ENCODE results near the gene SAMD14.

Gene SAMD14

GRCh38 chr17:50147841-50148225 is 17.9 kb upstream of the SAMD14 start:
- DNase-seq: no peak

DNA sequence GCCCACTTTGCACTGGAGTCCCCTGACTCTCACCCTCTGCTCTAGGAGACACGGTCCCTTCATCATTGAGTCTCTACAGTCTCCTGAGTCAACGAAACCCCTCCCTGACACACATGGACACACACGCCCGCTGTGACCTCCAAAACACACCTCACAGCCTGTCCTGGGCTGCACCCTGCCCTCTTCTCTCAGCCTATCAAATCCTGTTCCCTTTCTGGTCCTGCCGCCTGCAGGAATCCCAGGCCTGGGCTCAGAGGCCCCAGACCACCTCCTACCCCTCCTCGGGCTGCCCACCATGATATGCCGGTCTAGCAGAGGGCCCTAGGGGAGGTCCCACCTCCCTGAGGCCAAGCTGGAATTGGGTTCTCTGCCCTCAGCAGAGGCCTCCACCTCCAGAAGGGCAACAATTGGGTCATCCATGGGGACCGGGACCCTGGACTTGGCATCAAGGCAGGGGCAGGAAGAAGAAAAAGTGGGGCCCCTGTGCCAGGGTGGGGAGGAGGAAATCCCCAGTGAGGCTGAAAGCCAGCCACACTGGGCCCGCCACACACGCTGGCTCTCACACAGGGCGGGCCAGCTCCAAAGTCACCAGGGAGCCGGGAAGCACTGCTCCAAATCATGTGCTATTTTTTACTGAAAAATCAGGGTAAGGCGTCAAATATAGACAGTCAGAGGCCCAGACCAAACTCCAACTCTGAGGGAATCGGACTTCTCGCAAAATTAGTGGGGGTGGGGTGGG is 17.1 kb upstream of the SAMD14 start:
- no peak for DNase-seq

GRCh38 chr17:50146230-50146926 is 16.4 kb upstream of the SAMD14 start:
- DNase-seq: no peak

DNA sequence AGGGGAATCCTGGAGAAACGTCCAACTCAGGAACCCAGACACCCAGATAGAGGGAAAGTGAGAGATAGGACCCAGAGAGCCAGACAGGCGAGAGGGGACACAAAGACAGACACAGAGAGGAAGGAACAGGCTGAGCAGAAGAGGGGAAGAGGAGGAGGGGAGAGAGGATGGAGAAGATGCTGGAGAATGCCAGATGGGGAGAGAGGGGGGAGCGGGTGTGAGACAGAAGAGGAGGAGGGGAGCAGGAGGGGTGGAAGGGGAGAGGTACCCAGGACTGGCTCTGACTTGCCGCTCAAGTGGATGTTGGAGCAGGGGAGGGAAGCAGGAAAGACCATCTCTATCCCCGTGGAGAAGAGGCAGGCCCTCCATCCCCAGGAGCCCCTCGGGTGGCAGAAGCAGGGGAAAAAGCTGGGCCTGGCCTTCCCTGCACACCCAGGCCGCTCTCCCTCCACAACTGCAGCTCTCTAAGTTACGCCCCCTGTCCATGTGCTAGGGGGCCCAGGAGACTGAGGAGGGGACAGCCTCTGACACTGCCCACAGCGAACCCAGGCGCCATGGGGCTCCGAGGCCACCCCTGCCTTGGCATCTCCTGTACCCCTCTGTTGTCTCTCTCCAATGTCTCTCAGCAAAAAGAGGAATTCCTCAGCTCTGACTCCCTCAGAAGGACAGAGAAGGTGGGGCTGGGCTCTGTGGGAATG is 15.7 kb upstream of the SAMD14 start:
- no peak for DNase-seq

DNA sequence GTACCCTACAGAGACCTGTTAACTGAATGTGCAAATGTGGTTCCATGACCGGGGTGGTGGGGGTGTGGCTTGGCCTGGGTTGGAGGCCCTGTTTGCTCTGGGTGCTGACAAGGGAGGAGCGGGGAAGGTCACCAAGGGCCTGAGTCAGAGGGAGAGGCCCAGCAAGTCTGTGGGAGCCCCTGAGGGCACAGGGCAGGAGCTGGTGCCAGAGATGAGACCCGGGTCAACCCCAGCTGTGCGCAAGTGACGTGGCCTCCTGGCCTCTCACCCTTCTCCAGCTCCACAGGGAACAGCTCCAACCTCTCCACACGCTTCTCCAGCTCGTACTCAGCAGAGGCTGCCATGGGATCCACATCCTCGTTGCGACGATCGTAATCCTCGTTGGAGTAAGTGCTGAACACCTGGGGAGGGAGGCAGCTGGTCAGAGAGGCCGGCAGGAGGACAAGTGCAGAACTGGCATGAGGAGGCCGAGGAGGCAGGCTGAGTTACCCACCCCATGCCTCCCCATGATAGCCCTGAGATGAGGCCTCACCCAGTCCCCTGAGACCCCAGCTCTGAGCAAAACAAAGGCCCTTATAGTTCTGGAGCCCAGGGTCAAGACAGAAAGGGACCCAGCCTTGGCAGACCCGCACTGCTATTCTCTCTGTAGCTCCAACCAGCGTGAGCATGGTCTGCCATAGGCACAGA is 15.0 kb upstream of the SAMD14 start:
- no peak for DNase-seq

GRCh38 chr17:50144355-50144754 is 14.4 kb upstream of the SAMD14 start:
- no peak for DNase-seq

- DNase-seq: no peak
These were observed 13.7 kb upstream of the SAMD14 start for GRCh38 chr17:50143461-50144176.

GRCh38 chr17:50141745-50142110 is 11.8 kb upstream of the SAMD14 start:
- no peak for DNase-seq

DNA sequence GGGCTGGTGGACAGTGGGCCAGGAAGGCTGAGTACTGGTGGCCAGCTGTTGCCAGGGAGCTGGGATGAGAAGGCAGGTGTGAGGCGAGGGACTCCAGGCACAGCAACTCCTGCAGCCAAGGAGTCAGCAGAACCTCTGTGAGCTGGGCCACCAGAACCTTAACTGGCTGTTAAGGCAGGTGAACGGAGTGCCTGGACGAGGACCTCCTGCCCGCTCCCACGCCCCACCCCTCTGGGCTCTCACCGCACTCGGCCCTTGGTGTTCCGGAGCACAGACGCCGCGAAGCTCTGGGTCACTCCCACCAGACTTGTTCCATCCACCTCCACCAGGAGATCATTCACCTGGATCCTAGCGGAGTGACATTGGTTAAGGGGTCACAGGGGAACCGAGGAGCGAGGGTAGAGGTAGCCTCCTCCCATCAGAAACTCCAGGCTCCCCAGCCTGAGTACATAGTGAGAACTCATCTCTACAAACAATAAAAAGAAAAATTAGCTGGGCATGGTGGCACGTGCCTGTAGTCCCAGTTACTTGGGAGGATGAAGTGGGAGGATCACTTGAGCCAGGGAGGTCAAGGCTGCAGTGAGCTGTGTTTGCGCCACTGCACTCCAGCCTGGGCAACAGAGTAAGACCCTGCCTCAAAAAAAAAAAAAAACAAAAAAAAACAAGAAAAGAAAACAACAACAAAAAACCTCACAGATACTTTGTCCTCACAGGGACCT is 11.2 kb upstream of the SAMD14 start:
- no peak for DNase-seq

DNA sequence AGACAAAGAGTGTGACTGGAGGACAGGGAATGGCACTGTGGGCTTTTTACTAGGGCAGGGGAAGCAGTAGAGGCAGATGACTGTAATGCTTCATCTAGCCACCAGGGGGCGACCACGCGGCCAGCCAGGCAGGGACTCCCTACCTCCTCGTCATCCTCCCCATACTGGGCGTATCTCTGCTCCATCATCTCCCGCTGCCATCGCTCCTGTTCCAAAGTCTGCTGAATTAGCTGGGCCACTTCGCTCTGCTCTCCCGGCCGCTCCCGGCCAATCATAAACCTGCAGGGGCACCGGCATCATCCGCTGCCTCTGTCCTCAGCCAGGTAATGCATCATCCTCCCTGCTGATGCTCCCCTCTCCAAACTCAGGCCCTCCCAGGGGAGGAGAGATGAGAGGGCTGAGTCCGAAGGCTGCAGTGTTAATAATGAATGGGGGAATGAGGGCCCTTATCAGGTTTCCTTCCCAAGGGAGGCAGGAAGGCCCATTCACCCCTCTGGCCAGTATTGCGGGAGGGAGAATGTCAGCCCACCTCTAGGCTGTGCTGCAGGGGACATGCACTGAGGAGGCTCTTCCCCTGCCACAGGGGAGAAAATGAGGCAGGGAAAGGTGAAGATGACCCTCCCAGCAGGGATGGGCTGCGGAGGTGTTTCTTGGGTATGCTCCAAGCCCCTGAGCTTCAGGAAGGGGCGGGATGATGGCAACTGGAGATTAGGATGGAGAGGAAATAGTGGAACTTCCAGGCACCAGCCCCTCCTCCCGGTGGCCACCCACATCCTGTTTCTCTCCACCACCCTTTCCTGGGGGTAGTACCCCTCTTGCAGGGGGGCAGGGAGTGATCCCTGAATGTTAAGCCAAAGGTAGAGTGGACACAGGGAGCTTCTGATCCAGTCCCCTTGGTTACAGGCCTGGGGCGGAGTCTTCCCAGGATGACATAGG is 10.3 kb upstream of the SAMD14 start:
- peak; percentile 19 for DNase-seq

- no peak for DNase-seq
These were observed 9.3 kb upstream of the SAMD14 start for GRCh38 chr17:50139185-50139783.

DNA sequence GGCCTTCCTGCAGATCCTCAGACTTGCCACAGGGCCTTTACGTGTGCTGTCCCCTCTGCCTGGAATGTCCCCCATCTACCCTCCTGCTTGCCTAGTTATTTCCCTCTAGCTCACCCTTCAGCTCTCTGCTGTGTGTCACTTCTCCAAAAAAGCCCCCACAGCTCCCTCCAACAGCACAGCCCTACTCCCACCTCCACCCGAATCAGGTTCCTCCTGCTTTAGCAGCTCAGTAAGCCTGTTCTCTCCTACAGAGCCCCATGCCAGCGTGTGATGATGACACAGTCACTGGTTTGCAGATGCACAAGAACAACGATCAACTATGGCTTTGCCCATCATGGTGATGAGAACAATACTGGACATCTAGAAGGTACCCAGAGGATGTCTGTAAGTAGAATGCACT is 7.1 kb upstream of the SAMD14 start:
- DNase-seq: no peak

DNA sequence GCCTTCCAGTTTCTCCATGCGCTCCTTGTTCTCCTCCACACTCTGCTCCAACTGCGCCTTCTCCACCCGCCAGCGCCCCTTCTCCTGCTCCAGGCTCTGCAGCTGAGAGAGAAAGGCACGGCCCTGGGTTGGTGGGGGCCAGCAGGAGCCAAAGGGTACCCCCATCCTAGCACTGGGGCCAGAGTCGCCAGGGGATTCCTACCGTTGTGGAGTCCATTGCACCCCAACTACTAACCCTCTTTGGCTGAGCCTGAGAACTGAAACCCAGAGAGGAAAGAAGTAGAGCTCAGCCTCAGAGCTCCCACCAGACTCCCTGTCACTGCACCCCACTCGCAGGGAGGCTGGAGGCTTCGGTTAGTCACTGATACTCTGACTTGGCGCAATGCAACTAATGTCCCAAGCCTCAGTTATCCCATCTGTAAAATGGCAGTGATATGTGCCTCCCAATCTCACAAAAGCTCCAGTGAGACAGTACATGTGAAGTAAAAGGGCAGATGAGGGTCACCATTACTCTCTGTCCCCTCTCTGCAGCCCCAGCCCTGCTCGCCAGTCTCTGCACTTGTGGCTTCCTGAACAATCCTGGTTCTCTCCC is 6.2 kb upstream of the SAMD14 start:
- DNase-seq: no peak

DNA sequence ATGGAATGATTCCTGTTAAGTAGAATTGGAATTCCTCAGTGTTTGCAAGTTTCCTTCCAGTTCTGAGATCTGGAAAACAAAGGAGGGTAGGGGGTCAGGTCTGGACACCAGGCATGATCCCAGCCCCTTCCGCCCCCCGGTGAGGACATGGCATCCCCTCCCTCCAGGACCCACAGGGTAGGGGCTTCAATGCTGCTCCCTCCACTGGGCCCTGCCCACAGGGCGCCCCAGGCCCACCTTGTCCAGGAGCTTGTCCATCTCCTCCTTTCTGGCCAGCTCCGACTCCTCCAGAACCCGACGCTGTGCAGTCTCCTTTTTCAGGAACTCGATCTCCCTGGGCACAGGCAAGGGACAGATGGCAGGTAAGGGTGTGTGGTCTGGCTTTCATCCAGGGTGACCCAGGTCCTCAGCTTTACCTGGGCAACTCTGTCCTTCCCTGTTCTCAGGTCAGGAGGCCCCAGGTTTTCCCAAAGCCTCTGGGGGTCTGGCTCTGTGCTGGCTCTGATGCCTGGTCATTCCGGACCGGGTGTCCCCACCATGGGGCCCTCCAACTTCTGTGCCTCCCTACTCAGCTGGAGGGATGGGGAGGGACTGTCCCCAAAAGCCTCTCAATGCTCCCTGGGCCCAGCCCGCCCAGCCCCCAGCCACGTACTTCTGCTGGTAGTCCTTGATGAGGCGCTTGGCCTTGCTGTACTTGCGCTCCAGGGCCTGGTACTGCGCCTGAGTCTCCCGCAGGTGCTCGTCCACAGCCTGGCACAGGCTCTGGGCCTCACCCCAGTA is 5.5 kb upstream of the SAMD14 start:
- DNase-seq: no peak

DNA sequence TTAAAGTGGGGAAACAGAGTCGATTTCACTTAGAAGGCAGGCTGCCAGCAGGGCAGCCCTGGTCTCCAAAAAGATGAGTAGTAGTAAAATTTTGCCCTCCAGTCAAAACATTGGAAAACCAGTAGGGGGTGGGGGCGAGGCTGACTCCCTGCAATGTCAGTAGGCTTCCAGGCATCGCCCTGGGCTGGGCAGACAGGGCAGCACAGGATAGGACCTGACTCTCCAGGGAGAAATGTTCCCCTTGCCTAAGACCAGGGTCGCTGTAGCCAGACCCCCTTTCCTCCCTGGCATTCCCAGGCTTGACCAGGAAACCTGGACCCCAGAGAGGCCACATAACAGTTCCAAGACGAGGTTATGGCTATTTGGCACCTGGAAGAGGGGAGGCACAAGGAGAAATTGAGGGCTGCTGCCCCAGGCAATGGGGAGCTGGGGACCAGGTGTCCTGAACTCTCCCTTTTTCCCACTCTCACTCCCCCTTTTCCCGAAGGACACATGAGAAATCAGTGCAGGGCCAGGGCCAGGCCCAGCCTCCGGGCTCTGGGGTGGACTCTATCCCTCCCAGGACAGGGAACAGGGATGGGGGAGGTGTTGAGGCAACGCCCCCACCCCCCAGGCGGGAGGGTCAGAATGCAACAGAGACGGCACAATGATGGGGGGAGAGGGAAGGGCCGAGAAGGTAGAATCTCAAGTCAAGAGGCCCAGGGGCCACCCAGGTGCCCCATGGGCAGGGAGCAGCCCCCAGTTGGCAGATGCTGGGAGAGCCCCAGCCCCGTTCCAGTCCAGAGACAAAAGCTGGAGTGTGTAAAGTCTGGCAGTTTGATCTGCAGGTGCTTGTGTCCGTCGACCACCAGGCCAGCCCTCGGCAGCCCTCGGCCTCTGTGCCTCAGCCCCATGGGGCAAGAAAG is 4.5 kb upstream of the SAMD14 start:
- no peak for DNase-seq

DNA sequence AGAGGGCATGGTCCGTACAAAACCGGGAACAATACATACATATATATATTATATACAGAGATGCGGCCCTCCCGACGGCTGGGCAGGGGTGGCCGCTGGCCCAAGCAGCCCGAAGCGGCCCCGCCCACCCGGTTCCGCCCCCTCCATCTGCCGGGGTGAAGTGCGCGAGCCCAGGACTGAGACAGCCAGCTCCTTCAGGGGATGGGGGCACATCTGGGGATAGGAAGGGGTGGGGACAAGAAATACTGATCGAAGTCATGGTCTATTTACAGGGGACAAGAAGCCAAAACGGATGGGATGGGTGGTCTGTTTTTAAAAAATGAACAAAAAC is 3.8 kb upstream of the SAMD14 start:
- no peak for DNase-seq

- DNase-seq: no peak
These were observed 3.2 kb upstream of the SAMD14 start for GRCh38 chr17:50133028-50133768.
